Liver (tissue), 3 donors: ENCODE measurements around the gene ISM2.

Source experiments
- CTCF ChIP-seq: fragments of 150-350 bp; IDR thresholded peaks from 2 replicates; pipeline ENCODE4 v1.5.1; 2017; ENCODE audit warnings: improper control_type of control experiment, low read depth, low read length; ENCODE audit not compliant: missing input control
- EGR1 ChIP-seq, 2 donors: IDR thresholded peaks; 2 replicates each; pipeline ENCODE4 v1.6.1; 2016 to 2018; ENCODE audit warnings: antibody characterized with exemption in 2 of 2, low read depth in 2 of 2
- FOXA1 ChIP-seq: IDR thresholded peaks from 2 replicates; pipeline ENCODE4 v1.6.1; 2016; ENCODE audit warnings: antibody characterized with exemption
- GABPA ChIP-seq, 2 donors: IDR thresholded peaks in 1 of 2; conservative IDR thresholded peaks in 1 of 2; 2 replicates each; pipeline ENCODE4 v1.6.1; 2016; ENCODE audit warnings: antibody characterized with exemption in 2 of 2, mild to moderate bottlenecking in 1 of 2, moderate library complexity in 1 of 2
- RAD21 ChIP-seq, 2 donors: IDR thresholded peaks; 2 replicates each; pipeline ENCODE4 v1.6.1; 2016; ENCODE audit warnings: antibody characterized with exemption in 2 of 2, mild to moderate bottlenecking in 2 of 2
- RXRA ChIP-seq, 2 donors: IDR thresholded peaks; 2 replicates each; pipeline ENCODE4 v1.6.1; 2017 to 2018; ENCODE audit warnings: antibody characterized with exemption in 2 of 2, mild to moderate bottlenecking in 1 of 2
- YY1 ChIP-seq: IDR thresholded peaks from 2 replicates; pipeline ENCODE4 v1.6.1; 2016; ENCODE audit warnings: antibody characterized with exemption, mild to moderate bottlenecking
- TF ChIP-seq, protein P1 (sequence below): IDR thresholded peaks from 2 replicates; pipeline ENCODE4 v1.6.1; 2016; ENCODE audit warnings: antibody characterized with exemption
- TF ChIP-seq, protein P2 (sequence below): IDR thresholded peaks from 2 replicates; pipeline ENCODE4 v1.6.1; 2016; ENCODE audit warnings: antibody characterized with exemption
- TF ChIP-seq, protein P3 (sequence below): IDR thresholded peaks from 2 replicates; pipeline ENCODE4 v1.6.1; 2016; ENCODE audit warnings: antibody characterized with exemption
- donor health status: healthy.
- donor health status: healthy.

GRCh38 chr14:77438596-77438995 lies 60.0 kb downstream of the ISM2 start:
- TF ChIP-seq YY1 (no peak), RAD21 (IDR thresholded peaks at IDR 0.05) (no peak), CTCF (no peak), EGR1 (IDR thresholded peaks at IDR 0.05; ENCODE audit: low read depth in 2 of 2) (no peak), GABPA (IDR thresholded peaks at IDR 0.05 in 1 of 2, conservative IDR thresholded peaks at IDR 0.05 in 1 of 2) (no peak), RXRA (IDR thresholded peaks at IDR 0.05) (no peak), FOXA1 (no peak)
- TF ChIP-seq, protein P1, sequence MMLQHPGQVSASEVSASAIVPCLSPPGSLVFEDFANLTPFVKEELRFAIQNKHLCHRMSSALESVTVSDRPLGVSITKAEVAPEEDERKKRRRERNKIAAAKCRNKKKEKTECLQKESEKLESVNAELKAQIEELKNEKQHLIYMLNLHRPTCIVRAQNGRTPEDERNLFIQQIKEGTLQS: no peak
- TF ChIP-seq, protein P2, sequence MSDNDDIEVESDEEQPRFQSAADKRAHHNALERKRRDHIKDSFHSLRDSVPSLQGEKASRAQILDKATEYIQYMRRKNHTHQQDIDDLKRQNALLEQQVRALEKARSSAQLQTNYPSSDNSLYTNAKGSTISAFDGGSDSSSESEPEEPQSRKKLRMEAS: no peak
- TF ChIP-seq, protein P3, sequence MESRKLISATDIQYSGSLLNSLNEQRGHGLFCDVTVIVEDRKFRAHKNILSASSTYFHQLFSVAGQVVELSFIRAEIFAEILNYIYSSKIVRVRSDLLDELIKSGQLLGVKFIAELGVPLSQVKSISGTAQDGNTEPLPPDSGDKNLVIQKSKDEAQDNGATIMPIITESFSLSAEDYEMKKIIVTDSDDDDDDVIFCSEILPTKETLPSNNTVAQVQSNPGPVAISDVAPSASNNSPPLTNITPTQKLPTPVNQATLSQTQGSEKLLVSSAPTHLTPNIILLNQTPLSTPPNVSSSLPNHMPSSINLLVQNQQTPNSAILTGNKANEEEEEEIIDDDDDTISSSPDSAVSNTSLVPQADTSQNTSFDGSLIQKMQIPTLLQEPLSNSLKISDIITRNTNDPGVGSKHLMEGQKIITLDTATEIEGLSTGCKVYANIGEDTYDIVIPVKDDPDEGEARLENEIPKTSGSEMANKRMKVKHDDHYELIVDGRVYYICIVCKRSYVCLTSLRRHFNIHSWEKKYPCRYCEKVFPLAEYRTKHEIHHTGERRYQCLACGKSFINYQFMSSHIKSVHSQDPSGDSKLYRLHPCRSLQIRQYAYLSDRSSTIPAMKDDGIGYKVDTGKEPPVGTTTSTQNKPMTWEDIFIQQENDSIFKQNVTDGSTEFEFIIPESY: no peak
